Smooth muscle cell (in vitro differentiated cells): ENCODE data around the gene UGT1A8. TPM values are rescaled to one million over a fixed set of nuclear protein-coding genes. Genes with fewer than 3 reads are reported as not detected.
"Not testable (repeated sequence)": the region's sequence is repeated elsewhere in the genome, so short reads cannot be mapped to it uniquely, and the experiment has no call there.

ENCODE experiments used
- DNase-seq: peaks from one replicate; lab custom pipeline; 2025; ENCODE audit not compliant: unreplicated experiment; lab: John Stamatoyannopoulos, UW
- H2AFZ ChIP-seq: fragments of 200-600 bp; sonication (generic); 2 replicates; pipeline ENCODE4 v1.6.0; 2016; ENCODE audit warnings: antibody characterized with exemption, low read depth, mild to moderate bottlenecking
- H3F3A ChIP-seq: fragments of 200-600 bp; sonication (generic); 2 replicates; pipeline ENCODE4 v1.6.0; 2017; ENCODE audit warnings: antibody characterized with exemption, low read depth
- H3K27ac ChIP-seq: fragments of 200-600 bp; sonication (generic); 2 replicates; pipeline ENCODE4 v1.5.1; 2016; ENCODE audit warnings: low read depth, mild to moderate bottlenecking
- H3K27me3 ChIP-seq: fragments of 200-600 bp; sonication (generic); 2 replicates; pipeline ENCODE4 v1.6.1; 2016; ENCODE audit warnings: low read depth, mild to moderate bottlenecking
- H3K36me3 ChIP-seq: fragments of 200-600 bp; sonication (generic); 2 replicates; pipeline ENCODE4 v1.5.1; 2016; ENCODE audit warnings: low read depth
- H3K4me1 ChIP-seq: fragments of 200-600 bp; sonication (generic); 2 replicates; pipeline ENCODE4 v1.5.1; 2016; ENCODE audit warnings: low read depth
- H3K4me2 ChIP-seq: fragments of 200-600 bp; sonication (generic); 2 replicates; pipeline ENCODE4 v1.6.0; 2016; ENCODE audit warnings: mild to moderate bottlenecking
- H3K4me3 ChIP-seq: fragments of 200-600 bp; sonication (generic); 2 replicates; pipeline ENCODE4 v1.5.1; 2016; ENCODE audit warnings: mild to moderate bottlenecking
- H3K79me2 ChIP-seq: fragments of 200-600 bp; sonication (generic); 2 replicates; pipeline ENCODE4 v1.6.0; 2016; ENCODE audit warnings: low read depth, mild to moderate bottlenecking
- H3K9ac ChIP-seq: fragments of 200-600 bp; sonication (generic); 2 replicates; pipeline ENCODE4 v1.6.0; 2016; ENCODE audit warnings: low read depth
- H3K9me3 ChIP-seq: fragments of 200-600 bp; sonication (generic); replicated peaks from 2 replicates; pipeline ENCODE4 v1.5.1; 2016; ENCODE audit warnings: low read depth
- H4K20me1 ChIP-seq: fragments of 200-600 bp; sonication (generic); 2 replicates; pipeline ENCODE4 v1.6.0; 2016; ENCODE audit warnings: low read depth
- CTCF ChIP-seq: fragments of 200-600 bp; sonication (generic); IDR thresholded peaks from 2 replicates; pipeline ENCODE4 v1.5.1; 2017; ENCODE audit warnings: borderline replicate concordance, mild to moderate bottlenecking, antibody characterized with exemption; ENCODE audit not compliant: insufficient read depth, poor library complexity, severe bottlenecking
- WGBS: methylation state at CpG from one replicate; pipeline ENCODE4 v1.1.7; 2016; ENCODE audit warnings: low lambda C conversion rate; 5-methylcytosine and 5-hydroxymethylcytosine counted together
- polyA plus RNA-seq: library from polyadenylated mRNA; unstranded; fragments of >200 nt; fragmentation: Nextera tagmentation; extraction: Ambion mirVana; gene quantifications from 2 replicates; pipeline ENCODE4 v1.2.1, GENCODE V29; 2016
- total RNA-seq: library from RNA; depleted of rRNA; stranded (reverse); fragments of >200 nt; gene quantifications from 2 replicates; pipeline ENCODE4 v1.2.3, GENCODE V29; 2014

Gene UGT1A8
- total and polyA plus RNA-seq, 2 experiments from 2014 or later, result not detected

DNA sequence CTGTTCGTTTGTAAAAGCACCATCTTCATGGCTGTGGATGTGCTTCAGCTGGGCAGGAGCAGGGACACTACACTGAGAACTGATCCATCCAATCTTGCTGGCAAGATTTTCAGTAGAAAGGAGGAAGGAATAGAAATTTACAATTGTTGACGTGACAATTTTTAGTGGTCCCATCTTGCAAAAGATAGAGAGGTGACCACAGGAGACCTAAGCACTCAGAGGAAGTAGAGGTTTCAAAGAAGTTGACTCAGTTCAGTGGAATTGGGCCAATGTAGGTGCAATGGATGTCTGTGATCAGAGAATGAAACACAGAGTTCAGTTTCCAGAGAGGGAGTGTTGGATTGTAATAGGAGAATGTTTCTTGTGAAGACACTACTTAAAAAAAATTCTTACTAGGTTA lies 96.7 kb downstream of the UGT1A8 start:
- H3K4me2 ChIP-seq, result no peak overlapping the region
- no peaks in the 10 kb centered on the region for H3K79me2 ChIP-seq
- 89% methylated on average over 2 of the region's 2 CpGs for WGBS
- TF ChIP-seq CTCF, result no peak
- H4K20me1 ChIP-seq, result no peaks in the 10 kb centered on the region
- no peak overlapping the region for H3K9ac ChIP-seq
- H3K36me3 ChIP-seq, result no peaks in the 10 kb centered on the region
- no peak overlapping the region for H3K4me3 ChIP-seq
- no peaks in the 10 kb centered on the region for H3F3A ChIP-seq
- no peaks in the 10 kb centered on the region for H3K4me1 ChIP-seq
- no peak for DNase-seq
- H2AFZ ChIP-seq, result no peak overlapping the region
- no peak overlapping the region for H3K27ac ChIP-seq
- H3K9me3 ChIP-seq, result no peaks in the 10 kb centered on the region
- no peaks in the 10 kb centered on the region for H3K27me3 ChIP-seq

GRCh38 chr2:233718552-233718951 lies 101.1 kb downstream of the UGT1A8 start, which contains the start of gene UGT1A4:
TSS of gene UGT1A4 (plus strand) at chr2:233718736. CDS start at chr2:233718821, 85 bp downstream.
- no peaks in the 10 kb centered on the region for H3K4me1 ChIP-seq
- no peak within 1 kb of the TSS for H2AFZ ChIP-seq
- no peak within 1 kb of the TSS for H3K27ac ChIP-seq
- no peaks in the 10 kb centered on the region for H3K79me2 ChIP-seq
- no peaks in the 10 kb centered on the region for H4K20me1 ChIP-seq
- WGBS, result 94% methylated on average over 7 of the region's 7 CpGs
- H3K9ac ChIP-seq, result no peak within 1 kb of the TSS
- H3F3A ChIP-seq, result no peaks in the 10 kb centered on the region
- no peaks in the 10 kb centered on the region for H3K27me3 ChIP-seq
- no peaks in the 10 kb centered on the region for H3K9me3 ChIP-seq
- H3K36me3 ChIP-seq, result no peaks in the 10 kb centered on the region
- H3K4me3 ChIP-seq, result no peak within 1 kb of the TSS
- H3K4me2 ChIP-seq, result no peak within 1 kb of the TSS
- DNase-seq, result no peak
- no peak for TF ChIP-seq CTCF

GRCh38 chr2:233728723-233729301 lies 111.4 kb downstream of the UGT1A8 start, which contains the start of gene UGT1A3:
TSS of gene UGT1A3 (plus strand) at chr2:233729042. CDS start at chr2:233729127, 85 bp downstream.
- Histone ChIP-seq H3K9me3 (no peaks in the 10 kb centered on the region), H3K9ac (no peak within 1 kb of the TSS), H3K36me3 (no peaks in the 10 kb centered on the region), H3K4me1 (no peaks in the 10 kb centered on the region), H3K27ac (no peak within 1 kb of the TSS), H4K20me1 (no peaks in the 10 kb centered on the region), H2AFZ (no peak within 1 kb of the TSS), H3K4me3 (no peak within 1 kb of the TSS), H3K79me2 (no peaks in the 10 kb centered on the region), H3K27me3 (no peaks in the 10 kb centered on the region), H3K4me2 (no peak within 1 kb of the TSS), H3F3A (no peaks in the 10 kb centered on the region)
- no peak for TF ChIP-seq CTCF
- no peak for DNase-seq
- 84% methylated on average over 8 of the region's 8 CpGs for WGBS

DNA sequence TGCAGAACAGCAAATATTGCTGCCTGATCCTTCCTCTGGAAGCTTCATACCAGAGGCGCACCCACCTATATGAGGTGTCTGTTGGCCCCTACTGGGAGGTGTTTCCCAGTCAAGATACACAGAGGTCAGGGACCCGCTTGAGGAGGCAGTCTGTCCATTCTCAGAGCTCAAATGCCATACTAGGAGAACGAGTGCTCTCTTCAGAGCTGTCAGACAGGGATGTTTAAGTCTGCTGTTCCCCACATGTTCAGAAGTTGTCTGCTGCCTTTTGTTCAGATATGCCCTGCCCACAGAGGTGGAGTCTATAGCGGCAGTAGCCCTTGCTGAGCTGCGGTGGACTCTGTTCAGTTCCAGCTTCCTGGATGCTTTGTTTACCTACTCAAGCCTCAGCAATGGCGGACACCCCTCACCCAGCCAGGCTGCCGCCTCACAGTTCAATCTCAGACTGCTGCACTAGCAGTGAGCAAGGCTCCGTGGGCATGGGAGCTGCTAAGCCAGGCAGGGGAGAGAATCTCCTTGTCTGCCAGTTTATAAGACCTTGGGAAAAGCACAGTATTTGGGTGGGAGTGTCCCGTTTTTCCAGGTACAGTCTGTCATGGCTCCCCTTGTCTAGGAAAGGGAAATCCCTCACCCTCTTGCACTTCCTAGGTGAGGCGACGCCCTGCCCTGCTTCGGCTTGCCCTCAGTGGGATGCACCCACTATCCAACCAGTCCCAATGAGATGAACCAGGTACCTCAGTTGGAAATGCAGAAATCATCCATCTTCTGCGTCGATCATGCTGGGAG lies 119.6 kb downstream of the UGT1A8 start:
- H3K4me2 ChIP-seq, H3F3A ChIP-seq, H2AFZ ChIP-seq, H3K79me2 ChIP-seq, H4K20me1 ChIP-seq, DNase-seq, H3K9me3 ChIP-seq, H3K27me3 ChIP-seq, H3K9ac ChIP-seq, H3K4me3 ChIP-seq, H3K36me3 ChIP-seq, H3K27ac ChIP-seq, H3K4me1 ChIP-seq: not testable (repeated sequence)
- 88% methylated on average over 14 of the region's 14 CpGs for WGBS
